Mesothelial cell of epicardium (in vitro differentiated cells): ENCODE results near the gene GCC1. TPM values are rescaled to one million over a fixed set of nuclear protein-coding genes. Genes with fewer than 3 reads are reported as not detected.
"Not testable (repeated sequence)": the region's sequence is repeated elsewhere in the genome, so short reads cannot be mapped to it uniquely, and the experiment has no call there.

Source experiments
- DNase-seq, 2 experiments: peaks; one replicate each; pipeline ENCODE4 v3.0.0; 2021; ENCODE audit warnings: low spot score in 2 of 2; ENCODE audit not compliant: unreplicated experiment in 2 of 2
- H3K27ac Mint-ChIP-seq: 2 replicates; pipeline ENCODE4 v1.8.0; 2021; ENCODE audit warnings: mixed read lengths
- H3K27me3 Mint-ChIP-seq: 2 replicates; pipeline ENCODE4 v1.8.0; 2021; ENCODE audit warnings: low read depth, mixed read lengths
- H3K36me3 Mint-ChIP-seq: 2 replicates; pipeline ENCODE4 v1.8.0; 2021; ENCODE audit warnings: mixed read lengths
- H3K4me1 Mint-ChIP-seq: 2 replicates; pipeline ENCODE4 v1.8.0; 2021; ENCODE audit warnings: mixed read lengths
- H3K4me3 Mint-ChIP-seq: 2 replicates; pipeline ENCODE4 v1.8.0; 2021; ENCODE audit warnings: mild to moderate bottlenecking, moderate library complexity, mixed read lengths
- H3K9me3 Mint-ChIP-seq: 2 replicates; pipeline ENCODE4 v1.8.0; 2021; ENCODE audit warnings: mixed read lengths
- total RNA-seq: library from RNA; stranded (reverse); gene quantifications from 3 replicates; pipeline ENCODE4 v1.2.1, GENCODE V29; 2021
- TF ChIP-seq, protein P1 (sequence below): fragments of 200-600 bp; sonication (generic); IDR thresholded peaks from one replicate; pipeline ENCODE4 v1.5.0; 2021; ENCODE audit warnings: antibody characterized with exemption; ENCODE audit not compliant: unreplicated experiment

Gene GCC1
- total RNA-seq, 1 donor from 2014 or later = 17.5 TPM

GRCh38 chr7:127571741-127572505, 13.5 kb downstream of the GCC1 start:
- no peaks in the 10 kb centered on the region for H3K27me3 Mint-ChIP-seq
- no peak overlapping the region for H3K27ac Mint-ChIP-seq

DNA sequence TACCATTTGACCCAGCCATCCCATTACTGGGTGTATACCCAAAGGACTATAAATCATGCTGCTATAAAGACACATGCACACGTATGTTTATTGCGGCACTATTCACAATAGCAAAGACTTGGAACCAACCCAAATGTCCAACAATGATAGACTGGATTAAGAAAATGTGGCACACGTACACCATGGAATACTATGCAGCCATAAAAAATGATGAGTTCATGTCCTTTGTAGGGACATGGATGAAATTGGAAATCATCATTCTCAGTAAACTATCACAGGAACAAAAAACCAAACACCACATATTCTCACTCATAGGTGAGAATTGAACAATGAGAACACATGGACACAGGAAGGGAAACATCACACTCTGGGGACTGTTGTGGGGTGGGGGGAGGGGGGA, 17.4 kb downstream of the GCC1 start:
- H3K27me3 Mint-ChIP-seq, H3K27ac Mint-ChIP-seq: not testable (repeated sequence)

More at GRCh38 chr7:127571741-127572505, 13.5 kb downstream of the GCC1 start:
- no peak overlapping the region for H3K4me3 Mint-ChIP-seq
- H3K36me3 Mint-ChIP-seq = peaks cover 4% of the 10 kb centered on the region
- TF ChIP-seq, protein P1, sequence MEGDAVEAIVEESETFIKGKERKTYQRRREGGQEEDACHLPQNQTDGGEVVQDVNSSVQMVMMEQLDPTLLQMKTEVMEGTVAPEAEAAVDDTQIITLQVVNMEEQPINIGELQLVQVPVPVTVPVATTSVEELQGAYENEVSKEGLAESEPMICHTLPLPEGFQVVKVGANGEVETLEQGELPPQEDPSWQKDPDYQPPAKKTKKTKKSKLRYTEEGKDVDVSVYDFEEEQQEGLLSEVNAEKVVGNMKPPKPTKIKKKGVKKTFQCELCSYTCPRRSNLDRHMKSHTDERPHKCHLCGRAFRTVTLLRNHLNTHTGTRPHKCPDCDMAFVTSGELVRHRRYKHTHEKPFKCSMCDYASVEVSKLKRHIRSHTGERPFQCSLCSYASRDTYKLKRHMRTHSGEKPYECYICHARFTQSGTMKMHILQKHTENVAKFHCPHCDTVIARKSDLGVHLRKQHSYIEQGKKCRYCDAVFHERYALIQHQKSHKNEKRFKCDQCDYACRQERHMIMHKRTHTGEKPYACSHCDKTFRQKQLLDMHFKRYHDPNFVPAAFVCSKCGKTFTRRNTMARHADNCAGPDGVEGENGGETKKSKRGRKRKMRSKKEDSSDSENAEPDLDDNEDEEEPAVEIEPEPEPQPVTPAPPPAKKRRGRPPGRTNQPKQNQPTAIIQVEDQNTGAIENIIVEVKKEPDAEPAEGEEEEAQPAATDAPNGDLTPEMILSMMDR = no peak
- peaks cover 5% of the 10 kb centered on the region for H3K9me3 Mint-ChIP-seq
- no peak for DNase-seq
- no peaks in the 10 kb centered on the region for H3K4me1 Mint-ChIP-seq

DNA sequence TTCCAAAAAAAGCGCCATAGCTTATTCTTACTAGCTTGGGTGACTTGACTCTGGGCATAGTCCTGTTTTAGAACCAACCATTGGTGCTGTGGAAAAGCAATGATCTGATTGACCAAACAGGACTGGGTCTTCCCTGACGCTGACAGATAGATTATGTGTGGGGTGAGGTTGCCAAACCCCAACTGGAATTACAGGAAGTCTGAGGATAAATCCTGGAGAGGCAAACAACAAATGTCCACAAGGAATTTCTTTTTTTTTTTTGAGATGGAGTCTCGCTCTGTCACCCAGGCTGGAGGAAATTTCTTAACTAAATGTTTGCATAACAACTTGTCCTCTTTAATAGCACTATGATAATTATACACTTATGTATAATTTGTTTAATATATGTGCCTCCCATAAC, 19.2 kb downstream of the GCC1 start:
- Mint-ChIP-seq H3K27me3 (no peaks in the 10 kb centered on the region), H3K4me3 (no peak overlapping the region), H3K27ac (no peak overlapping the region), H3K9me3 (peaks cover 25% of the 10 kb centered on the region), H3K4me1 (no peaks in the 10 kb centered on the region), H3K36me3 (no peaks in the 10 kb centered on the region)
- TF ChIP-seq, protein P1 = no peak
- DNase-seq = no peak

More for the DNA sequence above, 17.4 kb downstream of the GCC1 start:
- H3K4me3 Mint-ChIP-seq, H3K4me1 Mint-ChIP-seq, DNase-seq, H3K36me3 Mint-ChIP-seq: not testable (repeated sequence)
- H3K9me3 Mint-ChIP-seq = peaks cover 19% of the 10 kb centered on the region

DNA sequence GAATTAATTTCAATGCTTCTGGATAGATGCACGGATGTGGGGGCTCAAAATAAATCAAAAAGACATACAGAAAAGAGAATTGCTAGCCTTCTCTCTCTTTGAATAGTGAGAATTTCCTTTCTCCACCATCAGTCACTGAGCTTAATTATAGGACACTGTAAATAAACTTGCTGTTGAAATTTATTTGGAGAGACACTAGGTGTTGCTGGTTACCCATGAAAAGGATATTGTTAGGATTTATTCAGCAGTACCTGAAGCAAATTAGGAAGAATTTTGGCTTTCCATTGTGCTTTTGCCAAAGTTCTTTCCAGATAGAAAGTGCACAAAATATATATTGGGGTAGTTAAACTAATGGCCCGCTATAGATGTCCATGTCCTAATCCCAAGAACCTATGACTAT, 27.6 kb downstream of the GCC1 start:
- Mint-ChIP-seq H3K4me1 (no peaks in the 10 kb centered on the region), H3K27me3 (peaks cover 14% of the 10 kb centered on the region), H3K27ac (no peak overlapping the region), H3K4me3 (no peak overlapping the region), H3K9me3 (peaks cover 10% of the 10 kb centered on the region), H3K36me3 (no peaks in the 10 kb centered on the region)
- DNase-seq = no peak
- TF ChIP-seq, protein P1 = no peak

- no peaks in the 10 kb centered on the region for H3K4me1 Mint-ChIP-seq
- H3K4me3 Mint-ChIP-seq = no peak overlapping the region
- H3K27ac Mint-ChIP-seq = no peak overlapping the region
- TF ChIP-seq, protein P1 = no peak
- peaks cover 5% of the 10 kb centered on the region for H3K9me3 Mint-ChIP-seq
- peaks cover 14% of the 10 kb centered on the region for H3K27me3 Mint-ChIP-seq
- no peaks in the 10 kb centered on the region for H3K36me3 Mint-ChIP-seq
- no peak for DNase-seq
Observed at GRCh38 chr7:127556404-127556803, 29.0 kb downstream of the GCC1 start.

DNA sequence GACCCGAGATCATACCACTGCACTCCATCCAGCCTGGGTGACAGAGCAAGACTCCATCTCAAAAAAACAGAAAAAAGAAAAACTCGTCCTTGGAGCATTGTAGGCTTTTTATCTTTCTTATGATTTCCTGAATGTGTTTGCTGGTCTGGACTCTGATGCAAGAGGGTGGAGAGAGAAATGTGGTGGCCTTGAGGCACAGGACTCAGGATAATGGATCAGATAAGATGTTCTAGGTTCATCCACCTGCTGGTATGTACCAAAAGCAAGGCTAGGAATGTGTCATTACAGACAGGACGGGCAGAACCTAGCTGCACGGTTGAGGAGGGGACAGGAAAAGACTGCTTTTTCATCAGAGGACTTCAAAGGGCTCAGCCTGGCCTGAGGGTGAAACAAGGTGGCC, 33.5 kb downstream of the GCC1 start:
- Mint-ChIP-seq H3K4me3 (no peak overlapping the region), H3K27ac (no peak overlapping the region), H3K9me3 (peaks cover 12% of the 10 kb centered on the region), H3K4me1 (no peaks in the 10 kb centered on the region), H3K36me3 (no peaks in the 10 kb centered on the region), H3K27me3 (peaks cover 8% of the 10 kb centered on the region)
- TF ChIP-seq, protein P1 = no peak
- DNase-seq = no peak
